Prostate gland (tissue), 2 donors: ENCODE results near the gene SHLD2. TPM values are rescaled to one million over a fixed set of nuclear protein-coding genes. Genes with fewer than 3 reads are reported as not detected.

ENCODE experiments used
- DNase-seq: peaks from one replicate; pipeline ENCODE4 v3.0.0-alpha.2; 2019; ENCODE audit warnings: low spot score
- H3K27ac ChIP-seq, 2 donors: fragments of 200-600 bp; sonication (generic); 2 replicates each; pipeline ENCODE4 v1.5.1; 2017 to 2019
- H3K27me3 ChIP-seq: fragments of 200-600 bp; sonication (generic); replicated peaks from 2 replicates; pipeline ENCODE4 v1.5.1; 2019; ENCODE audit not compliant: insufficient read depth
- H3K36me3 ChIP-seq, 2 donors: fragments of 200-600 bp; sonication (generic); 1 replicate in 1 of 2; 2 replicates in 1 of 2; pipeline versions ENCODE4 v1.5.1 to v1.8.1; 2017 to 2019
- H3K4me1 ChIP-seq: fragments of 200-600 bp; sonication (generic); replicated peaks from 2 replicates; pipeline ENCODE4 v1.5.1; 2019
- H3K4me3 ChIP-seq, 2 donors: fragments of 200-600 bp; sonication (generic); 2 replicates each; pipeline ENCODE4 v1.5.1; 2017 to 2019
- H3K9me3 ChIP-seq: fragments of 200-600 bp; sonication (generic); 2 replicates; pipeline ENCODE4 v1.5.1; 2017
- POLR2A ChIP-seq: fragments of 450-650 bp; IDR thresholded peaks from one replicate; pipeline ENCODE4 v1.6.1; 2016; ENCODE audit warnings: antibody characterized with exemption, mild to moderate bottlenecking
- POLR2AphosphoS5 ChIP-seq: sonication (generic); formaldehyde crosslinking; IDR thresholded peaks from one replicate; pipeline ENCODE4 v1.6.1; 2017; ENCODE audit warnings: antibody characterized with exemption
- WGBS: methylation state at CpG from one replicate; pipeline ENCODE4 v1.1.5; 2018; 5-methylcytosine and 5-hydroxymethylcytosine counted together
- intact Hi-C: fragments of 100-400 bp; cut with DNase I; formaldehyde crosslinking; loops from one replicate; pipeline ENCODE4 v1.14.2; 2022
- total RNA-seq, 2 donors: library from RNA; depleted of rRNA; stranded (reverse); fragments of >200 nt; gene quantifications; one replicate each; pipeline ENCODE4 v1.1.0, GENCODE V29; 2016
- TF ChIP-seq, protein P1 (sequence below), 4 experiments: fragments of 200-600 bp in 2 of 4; fragments of 450-650 bp in 2 of 4; sonication (generic) in 2 of 4; IDR thresholded peaks; 1 replicate in 3 of 4; 2 replicates in 1 of 4; pipeline ENCODE4 v1.5.1; 2016 to 2019; ENCODE audit warnings: antibody characterized with exemption in 4 of 4, mild to moderate bottlenecking in 2 of 4, moderate library complexity in 2 of 4

SHLD2 gene
- total RNA-seq, 2 donors from 2014 or later = 25.2 to 43.5 TPM

DNA sequence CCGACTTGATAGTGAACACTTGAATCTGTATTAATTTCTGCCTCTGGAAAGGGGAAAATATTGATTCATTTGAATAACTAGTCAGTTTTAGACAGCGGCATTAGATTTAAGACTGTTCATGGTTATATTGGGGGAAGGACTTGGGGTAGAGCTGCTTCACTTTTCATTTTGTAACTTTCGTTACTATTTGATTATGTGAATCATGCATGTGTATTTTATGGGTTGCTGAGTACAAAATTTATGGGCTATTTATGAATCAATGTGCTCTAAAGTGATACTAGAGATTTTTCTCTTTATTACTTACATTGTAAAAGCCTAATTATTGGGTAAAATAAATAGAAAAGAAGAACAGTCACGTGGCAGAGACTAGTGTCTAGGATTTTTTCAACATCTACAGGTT lies 5.3 kb upstream of the SHLD2 start:
- no peaks in the 10 kb centered on the region for H3K9me3 ChIP-seq
- peak overlapping the region in 1 of 2 donors; percentile 86 for H3K4me3 ChIP-seq
- H3K27me3 ChIP-seq = no peaks in the 10 kb centered on the region
- TF ChIP-seq POLR2AphosphoS5 (no peak), POLR2A (no peak)
- TF ChIP-seq, protein P1, sequence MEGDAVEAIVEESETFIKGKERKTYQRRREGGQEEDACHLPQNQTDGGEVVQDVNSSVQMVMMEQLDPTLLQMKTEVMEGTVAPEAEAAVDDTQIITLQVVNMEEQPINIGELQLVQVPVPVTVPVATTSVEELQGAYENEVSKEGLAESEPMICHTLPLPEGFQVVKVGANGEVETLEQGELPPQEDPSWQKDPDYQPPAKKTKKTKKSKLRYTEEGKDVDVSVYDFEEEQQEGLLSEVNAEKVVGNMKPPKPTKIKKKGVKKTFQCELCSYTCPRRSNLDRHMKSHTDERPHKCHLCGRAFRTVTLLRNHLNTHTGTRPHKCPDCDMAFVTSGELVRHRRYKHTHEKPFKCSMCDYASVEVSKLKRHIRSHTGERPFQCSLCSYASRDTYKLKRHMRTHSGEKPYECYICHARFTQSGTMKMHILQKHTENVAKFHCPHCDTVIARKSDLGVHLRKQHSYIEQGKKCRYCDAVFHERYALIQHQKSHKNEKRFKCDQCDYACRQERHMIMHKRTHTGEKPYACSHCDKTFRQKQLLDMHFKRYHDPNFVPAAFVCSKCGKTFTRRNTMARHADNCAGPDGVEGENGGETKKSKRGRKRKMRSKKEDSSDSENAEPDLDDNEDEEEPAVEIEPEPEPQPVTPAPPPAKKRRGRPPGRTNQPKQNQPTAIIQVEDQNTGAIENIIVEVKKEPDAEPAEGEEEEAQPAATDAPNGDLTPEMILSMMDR (IDR thresholded peaks at IDR 0.05) = no peak
- intact Hi-C loops = loop anchor here (10.0 kb wide), 1 partner anchor 405 kb away; no protein-coding TSS in a partner anchor
- no peak for DNase-seq
- no peaks in the 10 kb centered on the region for H3K4me1 ChIP-seq
- H3K36me3 ChIP-seq = no peaks in the 10 kb centered on the region
- peak overlapping the region in 1 of 2 donors; percentile 94 for H3K27ac ChIP-seq
- WGBS = 49% methylated on average over 4 of the region's 4 CpGs

DNA sequence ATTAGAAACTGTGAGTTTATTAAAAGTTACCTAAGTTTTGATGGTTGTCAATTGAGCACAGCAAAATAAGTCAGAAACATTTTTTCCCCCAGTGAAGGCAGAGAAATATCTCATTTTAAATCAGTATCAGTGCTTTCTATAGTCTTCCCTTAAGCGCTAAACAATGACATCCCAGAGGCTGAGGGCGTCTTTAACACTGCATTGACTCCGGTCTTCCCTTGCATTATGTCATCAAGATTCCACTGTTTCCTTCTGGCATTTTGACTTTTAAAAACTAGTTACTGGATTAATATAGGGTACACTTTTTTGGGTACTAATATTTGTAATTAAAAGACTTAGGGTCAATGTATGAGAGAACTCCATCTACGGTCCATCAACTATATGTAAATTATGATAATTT lies 4.2 kb upstream of the SHLD2 start:
- intact Hi-C loops = loop anchor here (10.0 kb wide), 1 partner anchor 406 kb away; no protein-coding TSS in a partner anchor
- no peaks in the 10 kb centered on the region for H3K4me1 ChIP-seq
- no peak for DNase-seq
- TF ChIP-seq POLR2AphosphoS5 (no peak), POLR2A (no peak)
- TF ChIP-seq, protein P1 (IDR thresholded peaks at IDR 0.05) = no peak
- H3K36me3 ChIP-seq = no peaks in the 10 kb centered on the region
- peak overlapping the region; percentile 90 to 94 for H3K27ac ChIP-seq
- peak overlapping the region; percentile 83 to 86 for H3K4me3 ChIP-seq
- H3K9me3 ChIP-seq = no peaks in the 10 kb centered on the region
- WGBS = 72% methylated on average over 4 of the region's 4 CpGs
- no peaks in the 10 kb centered on the region for H3K27me3 ChIP-seq

DNA sequence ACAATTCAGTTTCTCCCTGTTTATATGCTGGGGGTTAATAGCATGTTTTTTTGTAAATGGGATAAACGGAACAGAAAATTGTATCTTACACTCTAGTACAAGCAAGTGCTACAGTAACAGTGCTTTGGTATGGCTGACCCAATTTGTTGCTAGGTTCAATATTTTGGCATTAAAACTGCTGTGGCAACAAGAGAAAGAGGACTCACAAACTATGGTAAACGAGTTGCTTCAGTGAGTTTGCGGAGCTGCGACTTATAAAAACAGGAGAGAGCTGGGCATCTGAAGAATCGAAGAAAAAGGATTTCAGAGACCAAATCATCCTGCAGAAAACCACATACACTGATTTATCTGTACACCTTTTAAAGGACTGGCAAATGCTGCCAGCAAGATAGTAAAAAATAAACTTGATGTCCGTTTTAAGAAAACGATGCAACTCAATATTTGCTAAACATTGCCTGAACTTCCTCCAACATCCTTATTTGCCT lies 2.6 kb upstream of the SHLD2 start:
- peak; percentile 44 for DNase-seq
- no peaks in the 10 kb centered on the region for H3K36me3 ChIP-seq
- no peaks in the 10 kb centered on the region for H3K9me3 ChIP-seq
- H3K27ac ChIP-seq = peak overlapping the region; percentile 90 to 94
- H3K27me3 ChIP-seq = no peaks in the 10 kb centered on the region
- H3K4me3 ChIP-seq = peak overlapping the region; percentile 83 to 86
- intact Hi-C loops = loop anchor here (10.0 kb wide), 1 partner anchor 408 kb away; no protein-coding TSS in a partner anchor
- H3K4me1 ChIP-seq = no peaks in the 10 kb centered on the region
- peak; percentile 85 for TF ChIP-seq POLR2AphosphoS5
- no peak for TF ChIP-seq POLR2A
- WGBS = 6% methylated on average over 7 of the region's 7 CpGs

DNA sequence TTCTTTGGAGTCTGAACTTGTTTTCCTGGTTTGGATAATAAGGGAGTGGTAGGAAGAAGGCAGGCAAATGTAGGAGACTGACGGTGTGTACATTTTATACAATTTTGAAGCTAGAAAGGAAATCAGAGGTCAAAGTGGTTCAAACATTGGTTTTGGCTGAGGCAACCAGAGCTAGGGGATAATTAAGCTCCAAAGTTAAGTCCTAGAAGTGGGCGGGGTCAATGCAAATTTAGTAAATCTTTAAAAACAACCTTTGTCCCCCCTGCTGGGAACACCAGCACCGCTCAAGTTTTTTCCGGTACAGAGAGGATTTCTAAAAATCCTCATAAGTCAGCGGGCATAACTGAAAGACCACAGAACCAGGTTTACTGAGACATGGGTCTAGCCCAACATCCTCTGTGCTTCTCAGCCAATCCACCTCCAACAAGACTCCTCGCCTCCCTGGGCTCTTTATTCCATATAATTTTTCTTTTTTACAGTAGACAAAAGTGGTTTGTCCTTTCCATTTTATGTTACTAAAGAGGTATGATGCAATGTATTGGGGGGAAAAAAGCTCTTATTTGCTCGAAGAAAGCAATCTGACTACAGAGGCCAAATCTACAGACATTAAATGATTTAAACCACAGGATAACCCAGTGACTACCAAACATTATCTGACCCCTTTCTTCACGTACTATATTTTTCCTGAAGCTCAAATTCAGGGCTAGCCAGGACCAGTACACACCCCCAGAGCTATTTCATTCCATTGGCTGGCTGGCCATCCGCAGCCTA lies 2.0 kb upstream of the SHLD2 start:
- H3K9me3 ChIP-seq = no peaks in the 10 kb centered on the region
- intact Hi-C loops = loop anchor here (10.0 kb wide), 1 partner anchor 408 kb away; no protein-coding TSS in a partner anchor
- peak; percentile 59 for DNase-seq
- H3K36me3 ChIP-seq = no peaks in the 10 kb centered on the region
- H3K4me1 ChIP-seq = no peaks in the 10 kb centered on the region
- TF ChIP-seq, protein P1 (IDR thresholded peaks at IDR 0.05) = no peak
- TF ChIP-seq POLR2AphosphoS5 (no peak), POLR2A (no peak)
- H3K4me3 ChIP-seq = peak overlapping the region; percentile 83 to 86
- no peaks in the 10 kb centered on the region for H3K27me3 ChIP-seq
- peak overlapping the region; percentile 90 to 94 for H3K27ac ChIP-seq
- WGBS = 3% methylated on average over 9 of the region's 9 CpGs

DNA sequence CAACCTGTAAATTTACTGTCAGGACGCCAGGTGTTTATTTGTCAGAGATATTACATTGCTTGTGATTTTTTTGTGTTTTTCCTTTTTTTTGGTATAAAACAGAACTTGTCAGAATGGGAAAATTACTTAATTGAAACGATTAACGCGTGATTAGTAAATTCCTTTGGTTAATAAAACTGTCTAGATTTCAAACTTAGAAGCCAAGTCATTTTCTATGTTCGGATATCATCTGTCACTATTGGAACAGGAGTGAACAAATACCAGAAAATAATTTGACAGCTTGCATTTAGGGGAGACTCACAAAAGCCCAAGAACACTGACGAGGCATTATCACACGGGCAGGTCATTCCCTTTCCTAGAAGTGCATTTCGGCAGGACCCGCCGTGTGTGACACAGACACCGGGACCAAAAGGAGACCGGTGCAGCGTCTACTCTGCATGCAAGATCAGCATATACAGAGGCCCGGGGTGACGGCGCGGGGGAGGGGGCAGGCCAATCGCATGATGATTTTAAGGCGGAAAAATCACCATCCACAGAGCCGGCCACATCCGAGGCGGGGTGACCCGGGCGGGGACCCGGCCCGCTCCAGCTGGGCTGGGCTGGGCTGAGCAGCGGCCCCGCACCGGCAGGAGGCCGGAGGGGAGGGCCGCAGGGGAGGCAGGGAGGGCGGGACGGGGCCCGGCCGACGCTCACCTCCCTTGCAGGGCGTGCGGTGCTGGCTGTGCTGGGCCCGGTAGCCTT lies 1.2 kb upstream of the SHLD2 start:
- Histone ChIP-seq H3K4me1 (no peaks in the 10 kb centered on the region), H3K4me3 (peak overlapping the region; percentile 83 to 86), H3K9me3 (no peaks in the 10 kb centered on the region), H3K27me3 (no peaks in the 10 kb centered on the region), H3K27ac (peak overlapping the region; percentile 90 to 94), H3K36me3 (no peaks in the 10 kb centered on the region)
- intact Hi-C loops = loop anchor here (2.0 to 10.0 kb wide), 2 partner anchors 123 to 409 kb away; no protein-coding TSS in a partner anchor
- TF ChIP-seq, protein P1 (IDR thresholded peaks at IDR 0.05) = peak in 1 of 4 experiments; percentile 3
- TF ChIP-seq POLR2A = no peak
- peak; percentile 37 for DNase-seq
- 1% methylated on average over 18 of the region's 39 CpGs for WGBS
